ENCODE measurements around the gene CCDC91.

GRCh38 chr12:28540324-28540714 lies 350.1 kb downstream of the CCDC91 start:
- no peak for TF ChIP-seq CTCF (IDR thresholded peaks at IDR 0.05)
- TF ChIP-seq POLR2AphosphoS5 (IDR thresholded peaks at IDR 0.05; ENCODE audit: low read depth, low read length), result no peak
- TF ChIP-seq SIN3A (IDR thresholded peaks at IDR 0.05; ENCODE audit: borderline replicate concordance, insufficient read depth, low read depth, low read length), result no peak
